H1 (cell line): ENCODE results near the gene FBN1. TPM values are rescaled to one million over a fixed set of nuclear protein-coding genes. Genes with fewer than 3 reads are reported as not detected.

Experiments used
- BCL11A ChIP-seq, 2 experiments: IDR thresholded peaks; one replicate each; pipeline ENCODE4 v1.6.1; 2011; ENCODE audit warnings: low read depth in 2 of 2, low read length in 2 of 2, mild to moderate bottlenecking in 2 of 2
- POU5F1 ChIP-seq: IDR thresholded peaks from 2 replicates; pipeline ENCODE4 v1.6.1; 2011; ENCODE audit warnings: low read depth, mild to moderate bottlenecking, low read length, moderate library complexity
- SP1 ChIP-seq: IDR thresholded peaks from 2 replicates; pipeline ENCODE4 v1.6.1; 2011; ENCODE audit warnings: low read depth, low read length
- polyA plus RNA-seq, 7 experiments: library from polyadenylated mRNA; depleted of rRNA in 3 of 7; stranded (reverse) in 5 of 7; unstranded in 2 of 7; fragments of >200 nt in 5 of 7; fragments of 200-250 nt in 2 of 7; gene quantifications; 1 replicate in 5 of 7; 2 replicates in 1 of 7; 4 replicates in 1 of 7; pipeline versions ENCODE4 v1.2.1 to v1.2.3, GENCODE V29; 2011 to 2013; ENCODE audit warnings: missing spikeins in 2 of 7, mixed read lengths in 2 of 7
- total RNA-seq: library from RNA; stranded (reverse); fragmentation: NEBNext Ultra II Directional; extraction: Animal tissue kit (Norgen Biotek cat#: 25700); gene quantifications from 2 replicates; pipeline ENCODE4 v1.2.1, GENCODE V29; 2021
- TF ChIP-seq, protein P1 (sequence below): IDR thresholded peaks from 2 replicates; pipeline ENCODE4 v1.6.1; 2012; ENCODE audit warnings: inconsistent platforms

The FBN1 gene
- total and polyA plus RNA-seq, 2 of the 8 experiments (the other 6 are each of a cell fraction or from before 2014, with no cell fraction given): 3.0 to 4.0 TPM

DNA sequence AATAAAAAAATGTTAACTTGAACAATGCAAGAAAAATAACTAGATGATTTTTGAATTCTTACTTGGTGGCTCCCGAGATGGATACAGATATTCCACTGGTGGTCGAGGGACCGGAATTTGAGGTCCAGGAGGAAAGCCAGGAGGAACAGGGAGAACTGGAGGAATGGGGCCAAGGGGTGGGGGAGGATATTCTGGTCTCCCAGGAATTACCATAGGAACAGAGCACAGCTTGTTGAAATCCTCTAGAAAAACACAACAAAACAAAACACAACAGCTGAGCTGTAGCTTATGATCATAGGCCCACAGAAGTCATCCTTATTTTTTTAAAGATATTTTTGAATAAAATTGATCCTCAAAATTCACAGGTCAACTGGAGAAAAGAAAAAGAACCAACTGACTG is 129.4 kb downstream of the FBN1 start (continued):
- TF ChIP-seq SP1: no peak
- no peak for TF ChIP-seq POU5F1
- TF ChIP-seq BCL11A (IDR thresholded peaks at IDR 0.05; ENCODE audit: low read depth in 2 of 2, low read length in 2 of 2): no peak
- TF ChIP-seq, protein P1, sequence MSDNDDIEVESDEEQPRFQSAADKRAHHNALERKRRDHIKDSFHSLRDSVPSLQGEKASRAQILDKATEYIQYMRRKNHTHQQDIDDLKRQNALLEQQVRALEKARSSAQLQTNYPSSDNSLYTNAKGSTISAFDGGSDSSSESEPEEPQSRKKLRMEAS: no peak
